ENCODE measurements around the gene GAPT. TPM values are rescaled to one million over a fixed set of nuclear protein-coding genes. Genes with fewer than 3 reads are reported as not detected.

The GAPT gene
- total RNA-seq, 4 donors from 2014 or later, result 0.72 to 6.1 (median 1.4) TPM

- DNase-seq (ENCODE audit: low spot score) (no peak), ATAC-seq (ENCODE audit: low FRiP score) (no peak)
- TF ChIP-seq, protein P1, sequence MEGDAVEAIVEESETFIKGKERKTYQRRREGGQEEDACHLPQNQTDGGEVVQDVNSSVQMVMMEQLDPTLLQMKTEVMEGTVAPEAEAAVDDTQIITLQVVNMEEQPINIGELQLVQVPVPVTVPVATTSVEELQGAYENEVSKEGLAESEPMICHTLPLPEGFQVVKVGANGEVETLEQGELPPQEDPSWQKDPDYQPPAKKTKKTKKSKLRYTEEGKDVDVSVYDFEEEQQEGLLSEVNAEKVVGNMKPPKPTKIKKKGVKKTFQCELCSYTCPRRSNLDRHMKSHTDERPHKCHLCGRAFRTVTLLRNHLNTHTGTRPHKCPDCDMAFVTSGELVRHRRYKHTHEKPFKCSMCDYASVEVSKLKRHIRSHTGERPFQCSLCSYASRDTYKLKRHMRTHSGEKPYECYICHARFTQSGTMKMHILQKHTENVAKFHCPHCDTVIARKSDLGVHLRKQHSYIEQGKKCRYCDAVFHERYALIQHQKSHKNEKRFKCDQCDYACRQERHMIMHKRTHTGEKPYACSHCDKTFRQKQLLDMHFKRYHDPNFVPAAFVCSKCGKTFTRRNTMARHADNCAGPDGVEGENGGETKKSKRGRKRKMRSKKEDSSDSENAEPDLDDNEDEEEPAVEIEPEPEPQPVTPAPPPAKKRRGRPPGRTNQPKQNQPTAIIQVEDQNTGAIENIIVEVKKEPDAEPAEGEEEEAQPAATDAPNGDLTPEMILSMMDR (IDR thresholded peaks at IDR 0.05), result no peak
Observed at GRCh38 chr5:58451732-58452565, 39.3 kb upstream of the GAPT start.

GRCh38 chr5:58452566-58453258 is 38.5 kb upstream of the GAPT start:
- TF ChIP-seq, protein P1 (IDR thresholded peaks at IDR 0.05), result no peak
- DNase-seq (ENCODE audit: low spot score), result no peak
- no peak for ATAC-seq (ENCODE audit: low FRiP score)

- ATAC-seq (ENCODE audit: low FRiP score), result no peak
- DNase-seq (ENCODE audit: low spot score), result no peak
- TF ChIP-seq, protein P1 (IDR thresholded peaks at IDR 0.05), result no peak
Observed at GRCh38 chr5:58453306-58453705, 37.9 kb upstream of the GAPT start.

GRCh38 chr5:58454025-58454424 is 37.2 kb upstream of the GAPT start:
- ATAC-seq (ENCODE audit: low FRiP score), result no peak
- no peak for DNase-seq (ENCODE audit: low spot score)

DNA sequence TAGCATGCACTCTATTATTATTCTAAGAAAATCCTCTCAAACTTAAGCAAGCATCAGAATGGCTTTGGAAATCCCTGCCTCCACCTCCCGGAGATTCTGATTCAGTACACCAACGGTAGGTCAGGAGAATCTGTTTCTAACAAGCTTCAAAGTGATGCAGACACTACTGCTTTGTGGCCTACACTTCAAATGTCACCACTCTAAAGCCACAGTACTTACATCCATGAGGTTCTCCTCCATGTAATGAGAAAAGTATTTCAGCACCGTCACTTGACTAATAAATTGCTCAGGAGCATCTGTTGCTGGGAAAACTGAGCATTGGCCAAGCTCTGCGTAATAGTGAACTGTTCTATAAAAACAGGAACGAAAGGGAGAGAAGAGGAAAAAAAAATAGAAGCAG is 36.2 kb upstream of the GAPT start:
- TF ChIP-seq, protein P1 (IDR thresholded peaks at IDR 0.05), result no peak
- ATAC-seq (ENCODE audit: low FRiP score), result no peak
- no peak for DNase-seq (ENCODE audit: low spot score)

More at GRCh38 chr5:58454025-58454424, 37.2 kb upstream of the GAPT start:
- TF ChIP-seq, protein P1 (IDR thresholded peaks at IDR 0.05), result no peak

GRCh38 chr5:58455480-58455879 is 35.8 kb upstream of the GAPT start:
- no peak for DNase-seq (ENCODE audit: low spot score)
- no peak for ATAC-seq (ENCODE audit: low FRiP score)
- TF ChIP-seq, protein P1 (IDR thresholded peaks at IDR 0.05), result no peak

Data from omental fat pad (tissue), 4 donors.